HEK293T (cell line): ENCODE results near the gene NUP37.

Experiments used
- CTCF ChIA-PET: fragments of 350-600 bp; formaldehyde crosslinking; extraction: SDS; loops from one replicate; lab custom pipeline; 2021; ENCODE audit warnings: antibody characterized with exemption, inconsistent platforms; lab: Yijun Ruan, JAX
- POLR2A ChIA-PET: fragments of 350-600 bp; formaldehyde crosslinking; extraction: SDS; loops from one replicate; lab custom pipeline; 2020; ENCODE audit warnings: antibody characterized with exemption, inconsistent platforms; lab: Yijun Ruan, JAX
- DNase-seq: peaks from one replicate; pipeline ENCODE4 v3.0.0; 2012; ENCODE audit warnings: mixed read lengths; ENCODE audit errors: extremely low spot score
- ARNT ChIP-seq: fragments of 450-650 bp; IDR thresholded peaks from 2 replicates; pipeline ENCODE4 v1.6.1; 2017; ENCODE audit warnings: mild to moderate bottlenecking
- BHLHE40 ChIP-seq: fragments of 450-650 bp; IDR thresholded peaks from 2 replicates; pipeline ENCODE4 v1.6.1; 2016; ENCODE audit warnings: mild to moderate bottlenecking, moderate library complexity, borderline replicate concordance
- CTBP1 ChIP-seq: fragments of 450-650 bp; IDR thresholded peaks from 2 replicates; pipeline ENCODE4 v1.6.1; 2016; ENCODE audit warnings: borderline replicate concordance
- ELF4 ChIP-seq: fragments of 450-650 bp; IDR thresholded peaks from 2 replicates; pipeline ENCODE4 v1.6.1; 2017; ENCODE audit warnings: antibody characterized with exemption
- FOXA1 ChIP-seq: fragments of 450-650 bp; IDR thresholded peaks from 2 replicates; pipeline ENCODE4 v1.6.1; 2016; ENCODE audit warnings: mild to moderate bottlenecking
- FOXK2 ChIP-seq: fragments of 450-650 bp; IDR thresholded peaks from 2 replicates; pipeline ENCODE4 v1.6.1; 2016; ENCODE audit warnings: mild to moderate bottlenecking
- FOXM1 ChIP-seq: fragments of 450-650 bp; IDR thresholded peaks from 2 replicates; pipeline ENCODE4 v1.6.1; 2017; ENCODE audit warnings: mild to moderate bottlenecking, borderline replicate concordance
- HDGF ChIP-seq: fragments of 450-650 bp; IDR thresholded peaks from 2 replicates; pipeline ENCODE4 v1.6.1; 2017; ENCODE audit warnings: antibody characterized with exemption, borderline replicate concordance
- L3MBTL2 ChIP-seq: fragments of 450-650 bp; conservative IDR thresholded peaks from 2 replicates; pipeline ENCODE4 v1.6.1; 2016; ENCODE audit warnings: mild to moderate bottlenecking
- LEF1 ChIP-seq: fragments of 450-650 bp; IDR thresholded peaks from 2 replicates; pipeline ENCODE4 v1.6.1; 2017; ENCODE audit warnings: mild to moderate bottlenecking, borderline replicate concordance
- NFRKB ChIP-seq: fragments of 450-650 bp; IDR thresholded peaks from 2 replicates; pipeline ENCODE4 v1.6.1; 2016; ENCODE audit warnings: mild to moderate bottlenecking, moderate library complexity
- SP1 ChIP-seq: fragments of 450-650 bp; IDR thresholded peaks from 2 replicates; pipeline ENCODE4 v1.6.1; 2017
- SUZ12 ChIP-seq: fragments of 450-650 bp; IDR thresholded peaks from 2 replicates; pipeline ENCODE4 v1.6.1; 2016; ENCODE audit warnings: mild to moderate bottlenecking
- TARDBP ChIP-seq: fragments of 450-650 bp; IDR thresholded peaks from 2 replicates; pipeline ENCODE4 v1.6.1; 2016
- ZNF384 ChIP-seq: fragments of 450-650 bp; IDR thresholded peaks from 2 replicates; pipeline ENCODE4 v1.6.1; 2016
- TF ChIP-seq, protein P1 (sequence below): fragments of 450-650 bp; IDR thresholded peaks from 2 replicates; pipeline ENCODE4 v1.6.1; 2016

The NUP37 gene

DNA sequence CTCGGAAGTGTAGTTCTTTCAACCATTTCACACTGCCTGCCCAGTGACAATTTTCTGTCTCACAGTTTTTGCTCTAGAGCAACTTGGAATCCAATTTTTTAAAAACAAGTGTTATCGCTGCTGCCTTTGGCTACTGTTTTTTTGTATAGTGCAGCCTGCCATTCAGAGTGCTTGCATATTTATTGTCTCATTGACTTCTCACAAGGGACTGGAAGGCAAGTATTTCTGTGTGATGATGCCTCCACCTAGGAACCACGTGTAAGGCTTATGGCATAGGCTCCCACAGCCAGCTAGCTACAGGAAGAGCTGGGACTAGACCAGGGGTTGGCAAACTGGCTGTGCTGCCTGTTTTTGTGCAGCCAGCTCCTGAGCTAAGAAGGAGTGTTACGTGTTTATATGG lies 972 bp upstream of the NUP37 start:
- DNase-seq = peak; percentile 18
- POLR2A ChIA-PET = interaction anchor here (0.8 to 1.8 kb wide), 3 partner anchors 12 to 176 kb away, joined by 3 to 5 read pairs (median 4); partner anchors contain the start of gene WASHC3
- TF ChIP-seq FOXA1 = no peak
- TF ChIP-seq L3MBTL2 = peak; percentile 56
- CTCF ChIA-PET = no interaction called here

DNA sequence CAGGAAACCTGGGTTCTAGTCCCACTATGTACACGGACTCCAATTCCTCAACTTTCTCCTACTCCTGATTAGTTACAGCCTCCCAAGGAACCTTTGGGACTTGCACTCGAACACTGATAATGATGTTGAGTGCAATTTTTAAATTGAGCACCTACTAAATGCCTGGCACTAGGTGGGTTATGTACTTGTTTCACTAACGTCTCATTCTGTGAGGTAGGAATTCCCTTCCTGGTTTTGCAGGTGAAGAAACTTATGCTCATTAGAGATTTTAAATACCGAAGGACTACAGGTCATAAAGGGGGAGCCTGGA lies 605 bp upstream of the NUP37 start:
- ChIA-PET CTCF (interaction anchor here (0.7 kb wide), 1 partner anchor 176 kb away, joined by 3 read pairs; no protein-coding TSS in a partner anchor), POLR2A (interaction anchor here (0.8 to 1.8 kb wide), 3 partner anchors 12 to 175 kb away, joined by 3 to 5 read pairs (median 4); partner anchors contain the start of gene WASHC3)
- TF ChIP-seq FOXK2 = no peak
- DNase-seq = peak; percentile 5

DNA sequence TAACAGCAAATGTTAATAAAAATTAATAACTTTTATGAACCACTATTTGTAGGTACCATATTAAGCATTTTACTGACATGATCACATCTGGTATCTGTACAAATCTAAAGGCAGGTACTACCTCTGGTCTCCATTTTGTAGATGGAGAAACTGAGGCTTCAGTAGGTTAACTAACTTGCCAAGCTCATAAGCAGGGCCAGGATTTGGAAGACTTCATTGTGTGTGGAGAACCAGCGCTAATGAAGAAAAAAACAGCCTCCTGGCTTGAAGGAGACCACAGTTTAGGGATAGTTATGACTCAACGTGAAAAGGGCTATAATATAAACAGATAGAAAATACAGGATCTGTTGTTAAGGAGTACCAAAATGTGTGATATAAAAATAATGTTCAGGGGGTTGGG lies 1.0 kb downstream of the NUP37 start:
- POLR2A ChIA-PET = no interaction called here
- CTCF ChIA-PET = no interaction called here
- TF ChIP-seq L3MBTL2 (no peak), SP1 (no peak), LEF1 (no peak), TARDBP (no peak), SUZ12 (no peak), ARNT (no peak), FOXM1 (no peak), FOXA1 (no peak), NFRKB (no peak), HDGF (no peak), BHLHE40 (no peak), ZNF384 (no peak), CTBP1 (no peak), FOXK2 (no peak), ELF4 (no peak)
- TF ChIP-seq, protein P1, sequence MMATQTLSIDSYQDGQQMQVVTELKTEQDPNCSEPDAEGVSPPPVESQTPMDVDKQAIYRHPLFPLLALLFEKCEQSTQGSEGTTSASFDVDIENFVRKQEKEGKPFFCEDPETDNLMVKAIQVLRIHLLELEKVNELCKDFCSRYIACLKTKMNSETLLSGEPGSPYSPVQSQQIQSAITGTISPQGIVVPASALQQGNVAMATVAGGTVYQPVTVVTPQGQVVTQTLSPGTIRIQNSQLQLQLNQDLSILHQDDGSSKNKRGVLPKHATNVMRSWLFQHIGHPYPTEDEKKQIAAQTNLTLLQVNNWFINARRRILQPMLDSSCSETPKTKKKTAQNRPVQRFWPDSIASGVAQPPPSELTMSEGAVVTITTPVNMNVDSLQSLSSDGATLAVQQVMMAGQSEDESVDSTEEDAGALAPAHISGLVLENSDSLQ = no peak
- DNase-seq = no peak

DNA sequence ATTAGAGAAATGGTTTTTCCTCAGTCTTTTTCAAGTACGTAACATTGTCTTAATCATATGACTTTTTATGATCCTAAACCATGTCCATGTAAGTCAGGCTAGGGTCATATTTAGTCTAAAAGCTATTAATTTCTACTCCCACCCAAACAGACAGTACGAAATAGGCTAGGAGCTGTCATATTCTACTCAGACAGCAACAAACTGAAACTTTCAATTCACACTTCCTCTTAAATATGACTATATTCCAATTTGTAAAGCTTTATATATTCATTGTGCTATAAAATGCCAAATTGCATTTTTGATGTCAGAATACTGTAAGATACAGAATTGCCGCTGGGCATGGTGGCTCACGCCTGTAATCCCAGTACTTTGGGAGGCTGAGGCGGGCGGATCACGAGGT lies 3.5 kb downstream of the NUP37 start:
- POLR2A ChIA-PET = no interaction called here
- TF ChIP-seq ELF4 (no peak), FOXA1 (no peak), BHLHE40 (no peak), FOXK2 (no peak)
- TF ChIP-seq, protein P1 = no peak
- CTCF ChIA-PET = no interaction called here
- no peak for DNase-seq

DNA sequence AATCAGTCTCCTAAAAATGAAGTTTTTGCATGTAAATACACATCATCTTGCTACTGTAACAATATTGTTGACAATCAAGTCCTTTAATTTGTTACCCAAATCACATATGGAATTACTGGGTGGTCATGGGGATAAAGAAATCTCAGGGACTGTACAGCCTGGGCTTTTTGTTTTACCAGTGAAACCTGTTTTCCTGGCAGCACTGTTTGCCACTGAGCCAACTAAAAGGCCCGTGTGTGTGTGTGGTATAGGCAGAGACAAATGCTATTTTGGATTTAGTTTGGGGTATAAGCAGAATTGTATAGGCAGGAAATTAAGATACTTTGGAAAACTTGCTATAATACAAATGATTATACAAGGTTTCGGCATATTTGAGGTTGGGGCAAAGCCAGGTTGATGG lies 5.7 kb downstream of the NUP37 start:
- CTCF ChIA-PET = no interaction called here
- POLR2A ChIA-PET = no interaction called here

DNA sequence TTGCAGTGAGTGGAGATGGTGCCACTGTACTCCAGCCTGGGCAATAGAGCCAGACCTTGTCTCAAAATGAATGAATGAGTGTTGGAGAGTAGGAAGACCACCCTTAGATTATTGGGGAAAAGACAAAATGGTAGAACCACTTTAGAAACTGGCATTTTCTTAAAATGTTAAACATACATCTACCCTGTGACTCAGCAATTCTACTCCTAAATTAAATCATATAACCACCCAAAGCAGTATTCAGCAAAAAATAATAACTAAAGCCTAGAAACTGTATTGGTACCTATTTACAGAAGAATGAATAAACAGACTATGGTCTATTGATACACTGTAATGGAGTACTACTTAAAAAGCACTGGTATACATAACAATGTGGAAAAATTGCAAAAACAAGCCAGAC lies 9.1 kb downstream of the NUP37 start:
- ChIA-PET CTCF (no interaction called here), POLR2A (no interaction called here)
- TF ChIP-seq SP1 (no peak), ARNT (no peak), ZNF384 (no peak), L3MBTL2 (no peak), ELF4 (no peak), FOXK2 (no peak), CTBP1 (no peak), BHLHE40 (no peak), LEF1 (no peak), FOXM1 (no peak), TARDBP (no peak), SUZ12 (no peak), HDGF (no peak), NFRKB (no peak), FOXA1 (no peak)
- TF ChIP-seq, protein P1 = no peak
- DNase-seq = no peak

More for the DNA sequence above, 5.7 kb downstream of the NUP37 start:
- DNase-seq = no peak
- TF ChIP-seq, protein P1 = no peak
- TF ChIP-seq SP1 = no peak
- TF ChIP-seq FOXK2 = no peak
- no peak for TF ChIP-seq FOXA1
- TF ChIP-seq NFRKB = no peak
- no peak for TF ChIP-seq CTBP1

DNA sequence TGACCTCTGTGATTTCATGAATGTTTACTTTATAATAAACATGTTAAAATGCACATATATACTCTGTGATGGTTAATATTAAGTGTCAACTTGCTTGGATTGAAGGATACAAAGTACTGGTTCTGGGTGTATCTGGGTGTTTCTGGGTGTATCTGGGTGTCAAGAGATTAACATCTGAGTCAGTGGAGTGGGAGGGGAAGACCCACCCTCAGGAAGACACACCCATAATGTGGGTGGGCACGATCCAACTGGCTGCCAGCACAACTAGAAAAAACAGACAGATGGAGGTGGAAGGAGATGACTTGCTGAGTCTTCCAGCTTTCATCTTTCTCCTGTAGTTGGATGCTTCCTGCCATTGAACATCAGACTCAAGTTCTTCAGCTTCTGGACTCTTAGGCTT lies 11.9 kb downstream of the NUP37 start:
- DNase-seq = no peak
- ChIA-PET POLR2A (no interaction called here), CTCF (no interaction called here)
- no peak for TF ChIP-seq LEF1
- TF ChIP-seq L3MBTL2 = no peak
- no peak for TF ChIP-seq ELF4
- no peak for TF ChIP-seq BHLHE40
- TF ChIP-seq NFRKB = no peak
- no peak for TF ChIP-seq TARDBP
